Measurements from ENCODE around the gene TTPAL.

TTPAL gene

DNA sequence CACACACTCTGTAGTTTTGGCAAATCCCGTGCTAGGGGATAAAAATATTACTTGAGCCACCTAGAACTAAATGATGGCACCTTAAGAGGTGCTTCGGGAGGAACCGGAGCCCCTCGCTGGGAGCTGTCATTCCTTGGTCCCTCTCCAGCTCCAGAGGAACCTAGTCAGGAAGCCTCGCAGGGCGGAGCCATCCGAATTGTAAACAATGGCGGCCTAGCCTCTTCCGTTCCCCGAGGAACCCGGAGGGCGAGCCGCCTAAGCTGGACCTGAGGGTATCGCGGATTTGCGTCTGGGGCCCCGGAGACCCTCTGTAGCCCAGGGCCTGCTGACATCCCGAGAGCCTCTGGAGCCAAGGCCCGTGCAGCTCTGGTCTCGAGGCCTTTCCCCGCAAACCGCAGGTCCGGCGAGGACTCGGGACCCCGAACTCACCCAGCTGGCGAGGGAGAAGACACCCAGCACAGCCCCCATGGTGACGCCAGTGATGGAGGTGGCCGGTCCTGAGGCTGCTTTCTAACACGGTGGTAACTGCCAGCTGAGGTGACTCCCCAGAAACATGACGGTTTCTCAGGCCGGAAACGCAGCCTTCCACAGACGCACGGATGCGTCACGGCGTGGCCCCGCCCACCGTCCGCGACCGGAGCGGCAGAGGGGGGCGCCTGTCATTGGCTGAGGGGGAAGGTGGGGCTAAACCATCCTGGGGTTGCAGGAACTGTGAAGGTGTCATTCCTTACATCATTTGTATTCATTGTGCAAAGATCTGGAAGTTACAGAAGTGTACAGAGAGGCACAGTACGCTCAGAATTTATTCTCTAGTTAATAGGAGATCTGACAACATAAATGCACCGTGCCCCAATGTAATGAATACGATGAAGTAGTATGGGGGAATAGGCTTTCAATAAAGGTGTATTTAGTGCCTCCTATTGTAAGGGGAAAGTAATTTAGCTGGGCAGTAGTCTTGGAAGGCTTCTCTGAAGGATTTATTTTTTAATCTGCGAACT, 46.1 kb downstream of the TTPAL start, which contains the start of gene SERINC3 (continued):
- TF ChIP-seq KLF1 (tag by site-specific recombination; IDR thresholded peaks at IDR 0.05), result peak; percentile 32; the same call in 1 of the 2 replicates
- no peak for TF ChIP-seq ZNF785 (tag by site-specific recombination; IDR thresholded peaks at IDR 0.05)
- no peak for TF ChIP-seq ZNF521 (tag by site-specific recombination; IDR thresholded peaks at IDR 0.05)
- no peak for TF ChIP-seq ZNF433 (tag by site-specific recombination; IDR thresholded peaks at IDR 0.05; ENCODE audit: low read depth)
- TF ChIP-seq, protein P1, sequence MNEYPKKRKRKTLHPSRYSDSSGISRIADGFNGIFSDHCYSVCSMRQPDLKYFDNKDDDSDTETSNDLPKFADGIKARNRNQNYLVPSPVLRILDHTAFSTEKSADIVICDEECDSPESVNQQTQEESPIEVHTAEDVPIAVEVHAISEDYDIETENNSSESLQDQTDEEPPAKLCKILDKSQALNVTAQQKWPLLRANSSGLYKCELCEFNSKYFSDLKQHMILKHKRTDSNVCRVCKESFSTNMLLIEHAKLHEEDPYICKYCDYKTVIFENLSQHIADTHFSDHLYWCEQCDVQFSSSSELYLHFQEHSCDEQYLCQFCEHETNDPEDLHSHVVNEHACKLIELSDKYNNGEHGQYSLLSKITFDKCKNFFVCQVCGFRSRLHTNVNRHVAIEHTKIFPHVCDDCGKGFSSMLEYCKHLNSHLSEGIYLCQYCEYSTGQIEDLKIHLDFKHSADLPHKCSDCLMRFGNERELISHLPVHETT (tag by site-specific recombination; IDR thresholded peaks at IDR 0.05), result peak; percentile 58; the same call in 1 of the 2 replicates
- TF ChIP-seq KLF16 (tag by site-specific recombination; IDR thresholded peaks at IDR 0.05), result peak; percentile 70
- TF ChIP-seq ZNF366 (tag by site-specific recombination; conservative IDR thresholded peaks at IDR 0.05), result peak; percentile 75; the same call in 1 of the 2 replicates
- TF ChIP-seq, protein P2, sequence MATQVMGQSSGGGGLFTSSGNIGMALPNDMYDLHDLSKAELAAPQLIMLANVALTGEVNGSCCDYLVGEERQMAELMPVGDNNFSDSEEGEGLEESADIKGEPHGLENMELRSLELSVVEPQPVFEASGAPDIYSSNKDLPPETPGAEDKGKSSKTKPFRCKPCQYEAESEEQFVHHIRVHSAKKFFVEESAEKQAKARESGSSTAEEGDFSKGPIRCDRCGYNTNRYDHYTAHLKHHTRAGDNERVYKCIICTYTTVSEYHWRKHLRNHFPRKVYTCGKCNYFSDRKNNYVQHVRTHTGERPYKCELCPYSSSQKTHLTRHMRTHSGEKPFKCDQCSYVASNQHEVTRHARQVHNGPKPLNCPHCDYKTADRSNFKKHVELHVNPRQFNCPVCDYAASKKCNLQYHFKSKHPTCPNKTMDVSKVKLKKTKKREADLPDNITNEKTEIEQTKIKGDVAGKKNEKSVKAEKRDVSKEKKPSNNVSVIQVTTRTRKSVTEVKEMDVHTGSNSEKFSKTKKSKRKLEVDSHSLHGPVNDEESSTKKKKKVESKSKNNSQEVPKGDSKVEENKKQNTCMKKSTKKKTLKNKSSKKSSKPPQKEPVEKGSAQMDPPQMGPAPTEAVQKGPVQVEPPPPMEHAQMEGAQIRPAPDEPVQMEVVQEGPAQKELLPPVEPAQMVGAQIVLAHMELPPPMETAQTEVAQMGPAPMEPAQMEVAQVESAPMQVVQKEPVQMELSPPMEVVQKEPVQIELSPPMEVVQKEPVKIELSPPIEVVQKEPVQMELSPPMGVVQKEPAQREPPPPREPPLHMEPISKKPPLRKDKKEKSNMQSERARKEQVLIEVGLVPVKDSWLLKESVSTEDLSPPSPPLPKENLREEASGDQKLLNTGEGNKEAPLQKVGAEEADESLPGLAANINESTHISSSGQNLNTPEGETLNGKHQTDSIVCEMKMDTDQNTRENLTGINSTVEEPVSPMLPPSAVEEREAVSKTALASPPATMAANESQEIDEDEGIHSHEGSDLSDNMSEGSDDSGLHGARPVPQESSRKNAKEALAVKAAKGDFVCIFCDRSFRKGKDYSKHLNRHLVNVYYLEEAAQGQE (tag by site-specific recombination; IDR thresholded peaks at IDR 0.05), result peak; percentile 61; the same call in 1 of the 2 replicates
- TF ChIP-seq, protein P3, sequence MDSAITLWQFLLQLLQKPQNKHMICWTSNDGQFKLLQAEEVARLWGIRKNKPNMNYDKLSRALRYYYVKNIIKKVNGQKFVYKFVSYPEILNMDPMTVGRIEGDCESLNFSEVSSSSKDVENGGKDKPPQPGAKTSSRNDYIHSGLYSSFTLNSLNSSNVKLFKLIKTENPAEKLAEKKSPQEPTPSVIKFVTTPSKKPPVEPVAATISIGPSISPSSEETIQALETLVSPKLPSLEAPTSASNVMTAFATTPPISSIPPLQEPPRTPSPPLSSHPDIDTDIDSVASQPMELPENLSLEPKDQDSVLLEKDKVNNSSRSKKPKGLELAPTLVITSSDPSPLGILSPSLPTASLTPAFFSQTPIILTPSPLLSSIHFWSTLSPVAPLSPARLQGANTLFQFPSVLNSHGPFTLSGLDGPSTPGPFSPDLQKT (IDR thresholded peaks at IDR 0.05; ENCODE audit: borderline replicate concordance, low read depth, low read length), result no peak
- no peak for TF ChIP-seq ZSCAN16 (tag by site-specific recombination; IDR thresholded peaks at IDR 0.05)
- no peak for TF ChIP-seq ZNF132 (tag by site-specific recombination; IDR thresholded peaks at IDR 0.05; ENCODE audit: borderline replicate concordance)
- TF ChIP-seq, protein P4, sequence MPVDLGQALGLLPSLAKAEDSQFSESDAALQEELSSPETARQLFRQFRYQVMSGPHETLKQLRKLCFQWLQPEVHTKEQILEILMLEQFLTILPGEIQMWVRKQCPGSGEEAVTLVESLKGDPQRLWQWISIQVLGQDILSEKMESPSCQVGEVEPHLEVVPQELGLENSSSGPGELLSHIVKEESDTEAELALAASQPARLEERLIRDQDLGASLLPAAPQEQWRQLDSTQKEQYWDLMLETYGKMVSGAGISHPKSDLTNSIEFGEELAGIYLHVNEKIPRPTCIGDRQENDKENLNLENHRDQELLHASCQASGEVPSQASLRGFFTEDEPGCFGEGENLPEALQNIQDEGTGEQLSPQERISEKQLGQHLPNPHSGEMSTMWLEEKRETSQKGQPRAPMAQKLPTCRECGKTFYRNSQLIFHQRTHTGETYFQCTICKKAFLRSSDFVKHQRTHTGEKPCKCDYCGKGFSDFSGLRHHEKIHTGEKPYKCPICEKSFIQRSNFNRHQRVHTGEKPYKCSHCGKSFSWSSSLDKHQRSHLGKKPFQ (tag by site-specific recombination; IDR thresholded peaks at IDR 0.05), result no peak
- no peak for TF ChIP-seq ZNF571 (tag by site-specific recombination; IDR thresholded peaks at IDR 0.05)
- TF ChIP-seq ZNF791 (tag by site-specific recombination; IDR thresholded peaks at IDR 0.05), result no peak
- peak; percentile 17; the same call in 1 of the 2 replicates for TF ChIP-seq ZNF610 (tag by site-specific recombination; IDR thresholded peaks at IDR 0.05; ENCODE audit: borderline replicate concordance)
- TF ChIP-seq ZNF146 (tag by site-specific recombination; IDR thresholded peaks at IDR 0.05), result no peak
- TF ChIP-seq ZNF561 (tag by site-specific recombination; IDR thresholded peaks at IDR 0.05; ENCODE audit: borderline replicate concordance), result peak; percentile 68; the same call in 1 of the 2 replicates
- TF ChIP-seq, protein P5, sequence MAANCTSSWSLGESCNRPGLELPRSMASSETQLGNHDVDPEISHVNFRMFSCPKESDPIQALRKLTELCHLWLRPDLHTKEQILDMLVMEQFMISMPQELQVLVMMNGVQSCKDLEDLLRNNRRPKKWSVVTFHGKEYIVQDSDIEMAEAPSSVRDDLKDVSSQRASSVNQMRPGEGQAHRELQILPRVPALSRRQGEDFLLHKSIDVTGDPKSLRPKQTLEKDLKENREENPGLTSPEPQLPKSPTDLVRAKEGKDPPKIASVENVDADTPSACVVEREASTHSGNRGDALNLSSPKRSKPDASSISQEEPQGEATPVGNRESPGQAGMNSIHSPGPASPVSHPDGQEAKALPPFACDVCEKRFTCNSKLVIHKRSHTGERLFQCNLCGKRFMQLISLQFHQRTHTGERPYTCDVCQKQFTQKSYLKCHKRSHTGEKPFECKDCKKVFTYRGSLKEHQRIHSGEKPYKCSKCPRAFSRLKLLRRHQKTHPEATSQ (tag by site-specific recombination; IDR thresholded peaks at IDR 0.05), result peak; percentile 76; the same call in 1 of the 2 replicates
- no peak for TF ChIP-seq KLF7 (tag by site-specific recombination; IDR thresholded peaks at IDR 0.05; ENCODE audit: borderline replicate concordance)
- no peak for TF ChIP-seq ZNF510 (tag by site-specific recombination; IDR thresholded peaks at IDR 0.05; ENCODE audit: insufficient replicate concordance)
- no peak for TF ChIP-seq ZNF184 (tag by site-specific recombination; IDR thresholded peaks at IDR 0.05)
- TF ChIP-seq, protein P6, sequence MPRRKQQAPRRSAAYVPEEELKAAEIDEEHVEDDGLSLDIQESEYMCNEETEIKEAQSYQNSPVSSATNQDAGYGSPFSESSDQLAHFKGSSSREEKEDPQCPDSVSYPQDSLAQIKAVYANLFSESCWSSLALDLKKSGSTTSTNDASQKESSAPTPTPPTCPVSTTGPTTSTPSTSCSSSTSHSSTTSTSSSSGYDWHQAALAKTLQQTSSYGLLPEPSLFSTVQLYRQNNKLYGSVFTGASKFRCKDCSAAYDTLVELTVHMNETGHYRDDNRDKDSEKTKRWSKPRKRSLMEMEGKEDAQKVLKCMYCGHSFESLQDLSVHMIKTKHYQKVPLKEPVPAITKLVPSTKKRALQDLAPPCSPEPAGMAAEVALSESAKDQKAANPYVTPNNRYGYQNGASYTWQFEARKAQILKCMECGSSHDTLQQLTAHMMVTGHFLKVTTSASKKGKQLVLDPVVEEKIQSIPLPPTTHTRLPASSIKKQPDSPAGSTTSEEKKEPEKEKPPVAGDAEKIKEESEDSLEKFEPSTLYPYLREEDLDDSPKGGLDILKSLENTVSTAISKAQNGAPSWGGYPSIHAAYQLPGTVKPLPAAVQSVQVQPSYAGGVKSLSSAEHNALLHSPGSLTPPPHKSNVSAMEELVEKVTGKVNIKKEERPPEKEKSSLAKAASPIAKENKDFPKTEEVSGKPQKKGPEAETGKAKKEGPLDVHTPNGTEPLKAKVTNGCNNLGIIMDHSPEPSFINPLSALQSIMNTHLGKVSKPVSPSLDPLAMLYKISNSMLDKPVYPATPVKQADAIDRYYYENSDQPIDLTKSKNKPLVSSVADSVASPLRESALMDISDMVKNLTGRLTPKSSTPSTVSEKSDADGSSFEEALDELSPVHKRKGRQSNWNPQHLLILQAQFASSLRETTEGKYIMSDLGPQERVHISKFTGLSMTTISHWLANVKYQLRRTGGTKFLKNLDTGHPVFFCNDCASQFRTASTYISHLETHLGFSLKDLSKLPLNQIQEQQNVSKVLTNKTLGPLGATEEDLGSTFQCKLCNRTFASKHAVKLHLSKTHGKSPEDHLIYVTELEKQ (tag by site-specific recombination; IDR thresholded peaks at IDR 0.05; ENCODE audit: borderline replicate concordance), result no peak
- TF ChIP-seq ZBTB21 (tag by site-specific recombination; IDR thresholded peaks at IDR 0.05), result peak; percentile 94
- TF ChIP-seq REPIN1 (tag by site-specific recombination; IDR thresholded peaks at IDR 0.05; ENCODE audit: low read depth), result 0 out of 2 replicates have a peak, but pooled peaks have one; percentile 64
- TF ChIP-seq ZBTB7A (tag by site-specific recombination; IDR thresholded peaks at IDR 0.05; ENCODE audit: low read depth), result no peak
